H9 (cell line): Measurements from ENCODE around the gene HLA-DRB1. TPM values are rescaled to one million over a fixed set of nuclear protein-coding genes. Genes with fewer than 3 reads are reported as not detected.

Source experiments
- DNase-seq: peaks from one replicate; pipeline ENCODE4 v3.0.0-alpha.2; 2017
- H2AFZ ChIP-seq: one replicate; pipeline ENCODE4 v1.6.1; 2013; ENCODE audit warnings: mild to moderate bottlenecking, low read length, control low read depth, moderate library complexity
- H2AK5ac ChIP-seq: 2 replicates; pipeline ENCODE4 v1.6.1; 2013; ENCODE audit warnings: low read length, control low read depth, mixed read lengths; ENCODE audit not compliant: insufficient read length
- H2BK120ac ChIP-seq: one replicate; pipeline ENCODE4 v1.6.1; 2013; ENCODE audit warnings: low read depth, mild to moderate bottlenecking, low read length, control low read depth, inconsistent platforms; ENCODE audit not compliant: poor library complexity, severe bottlenecking
- H2BK12ac ChIP-seq: 2 replicates; pipeline ENCODE4 v1.6.1; 2013; ENCODE audit warnings: low read length, control low read depth, mixed read lengths, low read depth; ENCODE audit not compliant: insufficient read length
- H2BK15ac ChIP-seq: 2 replicates; pipeline ENCODE4 v1.6.1; 2013; ENCODE audit warnings: low read depth, low read length, control low read depth
- H2BK20ac ChIP-seq: one replicate; pipeline ENCODE4 v1.6.1; 2013; ENCODE audit warnings: low read depth, mild to moderate bottlenecking, low read length, control low read depth, inconsistent platforms; ENCODE audit not compliant: poor library complexity, severe bottlenecking
- H2BK5ac ChIP-seq: 2 replicates; pipeline ENCODE4 v1.6.1; 2013; ENCODE audit warnings: low read length, control low read depth, mixed read lengths; ENCODE audit not compliant: insufficient read length
- H3K14ac ChIP-seq: 2 replicates; pipeline ENCODE4 v1.6.1; 2013; ENCODE audit warnings: low read length, control low read depth; ENCODE audit not compliant: insufficient read depth
- H3K18ac ChIP-seq: 2 replicates; pipeline ENCODE4 v1.6.1; 2013; ENCODE audit warnings: low read depth, mild to moderate bottlenecking, mixed read lengths, low read length, control low read depth; ENCODE audit not compliant: insufficient read length
- H3K23ac ChIP-seq: 2 replicates; pipeline ENCODE4 v1.6.1; 2013; ENCODE audit warnings: low read length, control low read depth, mixed read lengths, low read depth; ENCODE audit not compliant: insufficient read length
- H3K23me2 ChIP-seq: 2 replicates; pipeline ENCODE4 v1.6.1; 2013; ENCODE audit warnings: low read depth, mild to moderate bottlenecking, mixed read lengths, low read length, control low read depth; ENCODE audit not compliant: insufficient read length, poor library complexity, severe bottlenecking
- H3K27ac ChIP-seq: 2 replicates; pipeline ENCODE4 v1.5.1; 2013; ENCODE audit warnings: low read length, control low read depth, mixed read lengths, low read depth; ENCODE audit not compliant: insufficient read length
- H3K27me3 ChIP-seq: 2 replicates; pipeline ENCODE4 v1.6.1; 2013; ENCODE audit warnings: low read length, control low read depth, inconsistent platforms; ENCODE audit not compliant: insufficient read depth
- H3K4ac ChIP-seq: 2 replicates; pipeline ENCODE4 v1.6.1; 2013; ENCODE audit warnings: low read depth, mild to moderate bottlenecking, control low read depth, inconsistent platforms, low read length, moderate library complexity
- H3K4me1 ChIP-seq: 2 replicates; pipeline ENCODE4 v1.6.1; 2013; ENCODE audit warnings: low read length, control low read depth, inconsistent platforms; ENCODE audit not compliant: insufficient read depth
- H3K4me2 ChIP-seq: 2 replicates; pipeline ENCODE4 v1.6.1; 2013; ENCODE audit warnings: low read length, control low read depth, mixed read lengths; ENCODE audit not compliant: insufficient read length, insufficient read depth
- H3K56ac ChIP-seq: 2 replicates; pipeline ENCODE4 v1.6.1; 2013; ENCODE audit warnings: low read depth, mild to moderate bottlenecking, mixed read lengths, low read length, control low read depth; ENCODE audit not compliant: insufficient read length
- H3K79me1 ChIP-seq: 2 replicates; pipeline ENCODE4 v1.6.1; 2013; ENCODE audit warnings: low read depth, mild to moderate bottlenecking, moderate library complexity, low read length, control low read depth, inconsistent platforms; ENCODE audit not compliant: insufficient read depth, poor library complexity, severe bottlenecking
- H3K79me2 ChIP-seq: 2 replicates; pipeline ENCODE4 v1.6.1; 2013; ENCODE audit warnings: low read length, control low read depth, inconsistent platforms; ENCODE audit not compliant: insufficient read depth
- H3K9ac ChIP-seq: 2 replicates; pipeline ENCODE4 v1.6.1; 2013; ENCODE audit warnings: low read length, control low read depth, mixed read lengths; ENCODE audit not compliant: insufficient read length; ENCODE audit errors: extremely low read depth
- H3K9me3 ChIP-seq: one replicate; pipeline ENCODE4 v1.6.1; 2013; ENCODE audit warnings: low read depth, low read length, inconsistent platforms; ENCODE audit not compliant: control insufficient read depth
- H3T11ph ChIP-seq: one replicate; pipeline ENCODE4 v1.6.1; 2013; ENCODE audit warnings: mild to moderate bottlenecking, low read length, control low read depth, inconsistent platforms
- H4K20me1 ChIP-seq: one replicate; pipeline ENCODE4 v1.6.1; 2013; ENCODE audit not compliant: control insufficient read depth, insufficient read length, insufficient read depth
- H4K5ac ChIP-seq: 2 replicates; pipeline ENCODE4 v1.6.1; 2013; ENCODE audit warnings: low read depth, mild to moderate bottlenecking, mixed read lengths, low read length, control low read depth; ENCODE audit not compliant: insufficient read length
- H4K8ac ChIP-seq: replicated peaks from 2 replicates; pipeline ENCODE4 v1.6.1; 2013; ENCODE audit warnings: low read length, control low read depth, mixed read lengths, low read depth; ENCODE audit not compliant: insufficient read length
- H4K91ac ChIP-seq: 2 replicates; pipeline ENCODE4 v1.6.1; 2013; ENCODE audit warnings: low read depth, mild to moderate bottlenecking, moderate library complexity, mixed read lengths, low read length, control low read depth; ENCODE audit not compliant: insufficient read length
- H3K27ac Mint-ChIP-seq, 3 experiments: 2 replicates in 2 of 3; 3 replicates in 1 of 3; pipeline ENCODE4 v1.8.0; 2020 to 2021; ENCODE audit warnings: mixed read lengths in 3 of 3, mild to moderate bottlenecking in 1 of 3, moderate library complexity in 1 of 3
- H3K27me3 Mint-ChIP-seq: 2 replicates; pipeline ENCODE4 v1.8.0; 2021; ENCODE audit warnings: low read depth, mild to moderate bottlenecking, moderate library complexity, mixed read lengths
- H3K36me3 Mint-ChIP-seq, 3 experiments: 2 replicates in 2 of 3; 3 replicates in 1 of 3; pipeline ENCODE4 v1.8.0; 2020 to 2021; ENCODE audit warnings: low read depth in 3 of 3, mixed read lengths in 3 of 3; ENCODE audit not compliant: insufficient read depth in 1 of 3
- H3K4me1 Mint-ChIP-seq, 2 experiments: 2 replicates each; pipeline ENCODE4 v1.8.0; 2020; ENCODE audit warnings: mixed read lengths in 2 of 2
- H3K4me3 Mint-ChIP-seq, 2 experiments: 2 replicates in 1 of 2; 3 replicates in 1 of 2; pipeline ENCODE4 v1.8.0; 2020 to 2021; ENCODE audit warnings: mild to moderate bottlenecking in 2 of 2, mixed read lengths in 2 of 2, moderate library complexity in 1 of 2
- H3K9me3 Mint-ChIP-seq, 2 experiments: 2 replicates in 1 of 2; 3 replicates in 1 of 2; pipeline ENCODE4 v1.8.0; 2020; ENCODE audit warnings: mild to moderate bottlenecking in 2 of 2, mixed read lengths in 2 of 2, moderate library complexity in 1 of 2
- WGBS: extraction: QIAGEN DNeasy Blood & Tissue Kit; methylation state at CpG from one replicate; pipeline ENCODE4 v1.1.7; 2013; ENCODE audit warnings: missing lambda C conversion rate, low lambda C conversion rate, mixed read lengths; ENCODE audit not compliant: insufficient read length; ENCODE audit errors: extremely low coverage; 5-methylcytosine and 5-hydroxymethylcytosine counted together
- total RNA-seq: library from RNA; stranded (reverse); gene quantifications from 2 replicates; pipeline ENCODE4 v1.2.1, GENCODE V29; 2021
- TF ChIP-seq, protein P1 (sequence below): fragments of 200-600 bp; sonication (generic); conservative IDR thresholded peaks from 3 replicates; pipeline ENCODE4 v1.8.0; 2021; ENCODE audit warnings: antibody characterized with exemption, mild to moderate bottlenecking

HLA-DRB1 gene
- total RNA-seq, 1 experiment from 2014 or later, result 25.9 TPM

DNA sequence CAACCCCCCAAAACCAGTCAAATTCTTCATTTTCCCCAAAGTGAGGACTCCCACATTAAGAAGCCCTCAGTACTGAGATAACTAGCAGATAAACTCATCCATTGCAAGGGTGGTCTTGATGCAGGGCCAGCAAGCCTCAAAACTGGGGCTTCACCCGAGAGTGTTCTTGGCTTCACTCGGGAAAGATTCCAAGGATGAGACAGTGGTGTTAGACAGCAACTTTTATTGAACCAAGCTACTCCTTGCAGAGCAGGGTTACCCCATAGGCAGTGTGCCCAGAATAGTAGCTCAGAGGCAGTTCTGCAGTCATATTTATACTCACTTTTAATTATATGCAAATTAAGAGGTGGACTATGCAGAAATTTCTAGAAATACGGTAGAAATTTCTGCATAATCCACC, 31.7 kb upstream of the HLA-DRB1 start:
- Histone ChIP-seq H3K79me1 (no peaks in the 10 kb centered on the region), H3K56ac (no peak overlapping the region), H3K27ac (no peak overlapping the region), H4K20me1 (no peaks in the 10 kb centered on the region), H3K14ac (no peak overlapping the region), H3K27me3 (no peaks in the 10 kb centered on the region), H4K8ac (no peak overlapping the region), H3T11ph (no peak overlapping the region), H2BK12ac (no peak overlapping the region), H3K9me3 (no peaks in the 10 kb centered on the region), H2BK120ac (no peak overlapping the region), H2AK5ac (no peak overlapping the region), H3K4me2 (no peak overlapping the region), H3K4ac (no peak overlapping the region), H2AFZ (no peak overlapping the region), H4K5ac (no peak overlapping the region), H3K23ac (no peak overlapping the region), H3K4me1 (peaks cover 2% of the 10 kb centered on the region; the same call in 1 of the 2 replicates), H3K23me2 (no peaks in the 10 kb centered on the region), H2BK5ac (no peak overlapping the region), H2BK15ac (no peak overlapping the region), H3K9ac (no peak overlapping the region), H2BK20ac (no peak overlapping the region), H4K91ac (no peak overlapping the region), H3K18ac (no peak overlapping the region), H3K79me2 (no peaks in the 10 kb centered on the region)
- Mint-ChIP-seq H3K27me3 (no peaks in the 10 kb centered on the region), H3K36me3 (no peaks in the 10 kb centered on the region), H3K27ac (no peak overlapping the region), H3K4me1 (peaks cover 14 to 21% of the 10 kb centered on the region in 2 experiments), H3K9me3 (no peaks in the 10 kb centered on the region; a peak in 1 of 5 replicates), H3K4me3 (no peak overlapping the region)
- DNase-seq, result no peak
- WGBS, result no CpG with 5 or more reads among the region's 3 CpGs
- TF ChIP-seq, protein P1, sequence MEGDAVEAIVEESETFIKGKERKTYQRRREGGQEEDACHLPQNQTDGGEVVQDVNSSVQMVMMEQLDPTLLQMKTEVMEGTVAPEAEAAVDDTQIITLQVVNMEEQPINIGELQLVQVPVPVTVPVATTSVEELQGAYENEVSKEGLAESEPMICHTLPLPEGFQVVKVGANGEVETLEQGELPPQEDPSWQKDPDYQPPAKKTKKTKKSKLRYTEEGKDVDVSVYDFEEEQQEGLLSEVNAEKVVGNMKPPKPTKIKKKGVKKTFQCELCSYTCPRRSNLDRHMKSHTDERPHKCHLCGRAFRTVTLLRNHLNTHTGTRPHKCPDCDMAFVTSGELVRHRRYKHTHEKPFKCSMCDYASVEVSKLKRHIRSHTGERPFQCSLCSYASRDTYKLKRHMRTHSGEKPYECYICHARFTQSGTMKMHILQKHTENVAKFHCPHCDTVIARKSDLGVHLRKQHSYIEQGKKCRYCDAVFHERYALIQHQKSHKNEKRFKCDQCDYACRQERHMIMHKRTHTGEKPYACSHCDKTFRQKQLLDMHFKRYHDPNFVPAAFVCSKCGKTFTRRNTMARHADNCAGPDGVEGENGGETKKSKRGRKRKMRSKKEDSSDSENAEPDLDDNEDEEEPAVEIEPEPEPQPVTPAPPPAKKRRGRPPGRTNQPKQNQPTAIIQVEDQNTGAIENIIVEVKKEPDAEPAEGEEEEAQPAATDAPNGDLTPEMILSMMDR, result no peak
